Fibroblast of pulmonary artery (primary cell): ENCODE data around the gene ZNF723.
"Not testable (repeated sequence)": the region's sequence is repeated elsewhere in the genome, so short reads cannot be mapped to it uniquely, and the experiment has no call there.

Experiments
- DNase-seq: peaks from one replicate; pipeline ENCODE4 v3.0.0-alpha.2; 2010; ENCODE audit warnings: low read depth
- H3K4me3 ChIP-seq: replicated peaks from 2 replicates; pipeline ENCODE4 v1.5.1; 2011; ENCODE audit warnings: low read depth, mild to moderate bottlenecking, control low read depth, low read length, moderate library complexity
- CTCF ChIP-seq: IDR thresholded peaks from 2 replicates; pipeline ENCODE4 v1.5.1; 2011; ENCODE audit warnings: mild to moderate bottlenecking, control low read depth, low read length, inconsistent platforms; ENCODE audit errors: missing control alignments

The ZNF723 gene

GRCh38 chr19:22832031-22832762, at the start of gene ZNF723:
Gene ZNF723 (plus strand): TSS chr19:22832291. CDS start chr19:22832380, 89 bp downstream.
- H3K4me3 ChIP-seq, result no peak within 1 kb of the TSS
- DNase-seq, result no peak
- TF ChIP-seq CTCF, result no peak

- no peak for DNase-seq
- no peak for TF ChIP-seq CTCF
- H3K4me3 ChIP-seq, result no peak within 1 kb of the TSS
Observed at GRCh38 chr19:22783651-22784410, 48.3 kb upstream of the ZNF723 start, which contains the start of gene ZNF99. Gene ZNF99 (minus strand): TSS chr19:22784151. CDS start chr19:22784016, 135 bp downstream.

- DNase-seq, H3K4me3 ChIP-seq: not testable (repeated sequence)
Observed at GRCh38 chr19:22792863-22793262, 39.2 kb upstream of the ZNF723 start.

- no peak overlapping the region for H3K4me3 ChIP-seq
- TF ChIP-seq CTCF, result no peak
- no peak for DNase-seq
Observed at GRCh38 chr19:22797040-22797439, 35.1 kb upstream of the ZNF723 start.

- no peak for DNase-seq
- H3K4me3 ChIP-seq, result no peak overlapping the region
- TF ChIP-seq CTCF, result no peak
Observed at GRCh38 chr19:22806418-22806817, 25.7 kb upstream of the ZNF723 start.

- no peak for DNase-seq
- TF ChIP-seq CTCF, result no peak
- no peak overlapping the region for H3K4me3 ChIP-seq
Observed at GRCh38 chr19:22807061-22807835, 24.8 kb upstream of the ZNF723 start.

GRCh38 chr19:22814124-22814523, 18.0 kb upstream of the ZNF723 start:
- DNase-seq, result no peak
- H3K4me3 ChIP-seq, result no peak overlapping the region
- TF ChIP-seq CTCF, result no peak
